ENCODE data around the gene MAP3K12.

MAP3K12 gene

GRCh38 chr12:53492188-53492587, 7.1 kb downstream of the MAP3K12 start:
- TF ChIP-seq, protein P1, sequence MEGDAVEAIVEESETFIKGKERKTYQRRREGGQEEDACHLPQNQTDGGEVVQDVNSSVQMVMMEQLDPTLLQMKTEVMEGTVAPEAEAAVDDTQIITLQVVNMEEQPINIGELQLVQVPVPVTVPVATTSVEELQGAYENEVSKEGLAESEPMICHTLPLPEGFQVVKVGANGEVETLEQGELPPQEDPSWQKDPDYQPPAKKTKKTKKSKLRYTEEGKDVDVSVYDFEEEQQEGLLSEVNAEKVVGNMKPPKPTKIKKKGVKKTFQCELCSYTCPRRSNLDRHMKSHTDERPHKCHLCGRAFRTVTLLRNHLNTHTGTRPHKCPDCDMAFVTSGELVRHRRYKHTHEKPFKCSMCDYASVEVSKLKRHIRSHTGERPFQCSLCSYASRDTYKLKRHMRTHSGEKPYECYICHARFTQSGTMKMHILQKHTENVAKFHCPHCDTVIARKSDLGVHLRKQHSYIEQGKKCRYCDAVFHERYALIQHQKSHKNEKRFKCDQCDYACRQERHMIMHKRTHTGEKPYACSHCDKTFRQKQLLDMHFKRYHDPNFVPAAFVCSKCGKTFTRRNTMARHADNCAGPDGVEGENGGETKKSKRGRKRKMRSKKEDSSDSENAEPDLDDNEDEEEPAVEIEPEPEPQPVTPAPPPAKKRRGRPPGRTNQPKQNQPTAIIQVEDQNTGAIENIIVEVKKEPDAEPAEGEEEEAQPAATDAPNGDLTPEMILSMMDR (conservative IDR thresholded peaks at IDR 0.05; ENCODE audit: low read depth, low read length), result no peak
- H3K4me3 ChIP-seq (ENCODE audit: low read length), result peak overlapping the region; percentile 47
- no peak for DNase-seq (ENCODE audit: low read depth)

GRCh38 chr12:53489242-53489864, 9.9 kb downstream of the MAP3K12 start:
- no peak for DNase-seq (ENCODE audit: low read depth)
- H3K4me3 ChIP-seq (ENCODE audit: low read length), result no peak overlapping the region
- TF ChIP-seq, protein P1 (conservative IDR thresholded peaks at IDR 0.05; ENCODE audit: low read depth, low read length), result no peak

DNA sequence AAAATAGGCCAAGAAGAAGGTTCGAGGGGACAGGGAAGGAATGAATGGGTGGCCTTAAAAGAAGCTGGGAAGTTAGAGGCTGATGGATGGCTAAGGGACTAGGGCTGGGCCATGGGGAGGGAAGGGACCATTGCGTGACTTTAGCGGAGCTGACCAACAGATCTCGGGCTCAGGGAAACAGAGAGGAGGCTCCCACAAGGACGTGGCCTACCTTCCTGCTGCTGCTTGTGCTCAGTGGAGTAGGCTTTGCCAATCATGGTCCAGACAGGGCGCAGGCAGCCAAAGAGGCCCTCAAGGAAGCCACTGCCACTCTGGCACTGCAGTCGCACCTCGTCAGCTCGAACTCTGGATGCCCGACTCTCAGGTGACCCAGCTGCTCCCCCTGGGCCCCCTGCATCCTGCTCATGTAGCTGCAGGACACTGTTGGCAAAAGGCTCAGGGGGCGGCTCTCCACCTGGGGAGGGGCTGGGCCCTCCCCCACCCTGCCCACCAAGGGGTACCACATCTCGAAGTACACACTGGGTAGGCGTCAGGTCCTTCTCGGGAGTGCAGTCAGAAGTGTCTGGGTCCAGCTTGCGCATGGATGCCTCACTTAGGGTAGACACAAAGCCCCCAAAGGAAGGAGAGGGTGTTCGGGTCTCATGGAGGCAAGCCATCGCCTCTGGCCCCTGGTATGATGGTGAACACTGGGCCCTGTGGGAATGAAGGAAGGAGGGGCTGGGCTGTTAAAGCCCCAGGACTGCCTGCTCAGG, 12.3 kb downstream of the MAP3K12 start:
- no peak for DNase-seq (ENCODE audit: low read depth)
- TF ChIP-seq, protein P1 (conservative IDR thresholded peaks at IDR 0.05; ENCODE audit: low read depth, low read length), result no peak
- H3K4me3 ChIP-seq (ENCODE audit: low read length), result no peak overlapping the region

- TF ChIP-seq, protein P1 (conservative IDR thresholded peaks at IDR 0.05; ENCODE audit: low read depth, low read length), result no peak
- no peak overlapping the region for H3K4me3 ChIP-seq (ENCODE audit: low read length)
- DNase-seq (ENCODE audit: low read depth), result no peak
Measured at GRCh38 chr12:53485955-53486735, 13.1 kb downstream of the MAP3K12 start.

GRCh38 chr12:53484686-53485575, 14.3 kb downstream of the MAP3K12 start:
- no peak overlapping the region for H3K4me3 ChIP-seq (ENCODE audit: low read length)
- TF ChIP-seq, protein P1 (conservative IDR thresholded peaks at IDR 0.05; ENCODE audit: low read depth, low read length), result no peak
- no peak for DNase-seq (ENCODE audit: low read depth)

DNA sequence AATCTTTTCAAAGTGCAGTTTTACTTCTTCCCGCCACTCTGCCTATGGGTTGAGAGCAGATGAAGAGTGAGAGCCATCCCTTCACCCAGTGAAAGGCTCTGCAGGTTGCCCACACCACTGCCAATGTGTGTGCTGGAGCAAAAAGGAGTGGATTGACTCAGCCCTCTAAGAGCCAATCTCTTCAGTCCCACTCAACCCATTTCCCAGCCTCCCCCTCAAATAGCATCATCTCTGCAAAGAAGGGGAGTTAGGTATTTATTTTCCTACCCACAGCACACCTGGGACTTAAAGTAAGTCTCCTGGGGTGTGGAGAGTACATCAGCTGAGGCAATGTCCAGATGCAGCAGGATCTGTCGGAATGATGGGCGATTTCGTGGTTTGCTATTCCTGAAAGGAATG, 15.3 kb downstream of the MAP3K12 start:
- TF ChIP-seq, protein P1 (conservative IDR thresholded peaks at IDR 0.05; ENCODE audit: low read depth, low read length), result no peak
- no peak overlapping the region for H3K4me3 ChIP-seq (ENCODE audit: low read length)
- DNase-seq (ENCODE audit: low read depth), result no peak

All from retinal pigment epithelial cell (primary cell).